Stomach (tissue), 4 donors: ENCODE measurements around the gene TBCD.

Source experiments
- EP300 ChIP-seq: sonication (generic); formaldehyde crosslinking; IDR thresholded peaks from one replicate; pipeline ENCODE4 v1.6.1; 2017; ENCODE audit warnings: antibody characterized with exemption
- TF ChIP-seq, protein P1 (sequence below), 7 experiments: fragments of 450-650 bp in 4 of 7; fragments of 200-600 bp in 3 of 7; sonication (generic) in 3 of 7; IDR thresholded peaks; one replicate each; pipeline ENCODE4 v1.5.1; 2016 to 2019; ENCODE audit warnings: antibody characterized with exemption in 7 of 7, control low read depth in 2 of 7, mild to moderate bottlenecking in 1 of 7

DNA sequence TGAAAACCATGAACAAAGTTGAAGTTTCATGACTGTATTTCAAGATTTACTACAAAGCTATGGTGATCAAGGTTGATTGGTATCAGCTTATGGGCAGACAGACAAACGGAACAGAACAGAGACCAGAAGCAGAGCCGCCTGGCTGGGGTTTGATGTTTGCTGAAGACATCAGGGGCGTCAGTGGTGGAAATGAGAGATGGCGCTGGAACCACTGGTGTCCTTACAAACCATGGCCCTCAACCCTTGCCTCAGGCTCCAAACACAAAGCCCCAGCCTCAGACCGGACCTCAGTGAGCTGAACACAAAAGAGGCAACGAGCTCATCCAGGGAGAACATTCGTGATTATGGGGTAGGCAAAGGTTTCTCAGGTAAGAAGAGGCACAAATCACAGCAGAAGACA is 214.6 kb downstream of the TBCD start:
- TF ChIP-seq, protein P1, sequence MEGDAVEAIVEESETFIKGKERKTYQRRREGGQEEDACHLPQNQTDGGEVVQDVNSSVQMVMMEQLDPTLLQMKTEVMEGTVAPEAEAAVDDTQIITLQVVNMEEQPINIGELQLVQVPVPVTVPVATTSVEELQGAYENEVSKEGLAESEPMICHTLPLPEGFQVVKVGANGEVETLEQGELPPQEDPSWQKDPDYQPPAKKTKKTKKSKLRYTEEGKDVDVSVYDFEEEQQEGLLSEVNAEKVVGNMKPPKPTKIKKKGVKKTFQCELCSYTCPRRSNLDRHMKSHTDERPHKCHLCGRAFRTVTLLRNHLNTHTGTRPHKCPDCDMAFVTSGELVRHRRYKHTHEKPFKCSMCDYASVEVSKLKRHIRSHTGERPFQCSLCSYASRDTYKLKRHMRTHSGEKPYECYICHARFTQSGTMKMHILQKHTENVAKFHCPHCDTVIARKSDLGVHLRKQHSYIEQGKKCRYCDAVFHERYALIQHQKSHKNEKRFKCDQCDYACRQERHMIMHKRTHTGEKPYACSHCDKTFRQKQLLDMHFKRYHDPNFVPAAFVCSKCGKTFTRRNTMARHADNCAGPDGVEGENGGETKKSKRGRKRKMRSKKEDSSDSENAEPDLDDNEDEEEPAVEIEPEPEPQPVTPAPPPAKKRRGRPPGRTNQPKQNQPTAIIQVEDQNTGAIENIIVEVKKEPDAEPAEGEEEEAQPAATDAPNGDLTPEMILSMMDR (IDR thresholded peaks at IDR 0.05), result no peak
- no peak for TF ChIP-seq EP300
